ENCODE results near the gene ELP1.

GRCh38 chr9:108838017-108838416 is 95.9 kb downstream of the ELP1 start:
- TF ChIP-seq CTCF (conservative IDR thresholded peaks at IDR 0.05; ENCODE audit: low read depth in 2 of 2) (no peak), POLR2AphosphoS5 (IDR thresholded peaks at IDR 0.05; ENCODE audit: low read depth) (no peak), ZNF331 (CRISPR knock-in tag; IDR thresholded peaks at IDR 0.05; ENCODE audit: low read depth) (no peak), EZH2 (IDR thresholded peaks at IDR 0.05; ENCODE audit: low read depth, unreplicated experiment) (no peak), EZH2phosphoT487 (IDR thresholded peaks at IDR 0.05; ENCODE audit: unreplicated experiment) (no peak), ZNF114 (CRISPR knock-in tag; IDR thresholded peaks at IDR 0.05) (no peak), CREB1 (CRISPR knock-in tag; IDR thresholded peaks at IDR 0.05; ENCODE audit: low read depth) (no peak), JUNB (IDR thresholded peaks at IDR 0.05; ENCODE audit: unreplicated experiment) (no peak), NANOG (IDR thresholded peaks at IDR 0.05; ENCODE audit: borderline replicate concordance) (no peak), STAT1 (IDR thresholded peaks at IDR 0.05; ENCODE audit: unreplicated experiment) (no peak)
- TF ChIP-seq, protein P1, sequence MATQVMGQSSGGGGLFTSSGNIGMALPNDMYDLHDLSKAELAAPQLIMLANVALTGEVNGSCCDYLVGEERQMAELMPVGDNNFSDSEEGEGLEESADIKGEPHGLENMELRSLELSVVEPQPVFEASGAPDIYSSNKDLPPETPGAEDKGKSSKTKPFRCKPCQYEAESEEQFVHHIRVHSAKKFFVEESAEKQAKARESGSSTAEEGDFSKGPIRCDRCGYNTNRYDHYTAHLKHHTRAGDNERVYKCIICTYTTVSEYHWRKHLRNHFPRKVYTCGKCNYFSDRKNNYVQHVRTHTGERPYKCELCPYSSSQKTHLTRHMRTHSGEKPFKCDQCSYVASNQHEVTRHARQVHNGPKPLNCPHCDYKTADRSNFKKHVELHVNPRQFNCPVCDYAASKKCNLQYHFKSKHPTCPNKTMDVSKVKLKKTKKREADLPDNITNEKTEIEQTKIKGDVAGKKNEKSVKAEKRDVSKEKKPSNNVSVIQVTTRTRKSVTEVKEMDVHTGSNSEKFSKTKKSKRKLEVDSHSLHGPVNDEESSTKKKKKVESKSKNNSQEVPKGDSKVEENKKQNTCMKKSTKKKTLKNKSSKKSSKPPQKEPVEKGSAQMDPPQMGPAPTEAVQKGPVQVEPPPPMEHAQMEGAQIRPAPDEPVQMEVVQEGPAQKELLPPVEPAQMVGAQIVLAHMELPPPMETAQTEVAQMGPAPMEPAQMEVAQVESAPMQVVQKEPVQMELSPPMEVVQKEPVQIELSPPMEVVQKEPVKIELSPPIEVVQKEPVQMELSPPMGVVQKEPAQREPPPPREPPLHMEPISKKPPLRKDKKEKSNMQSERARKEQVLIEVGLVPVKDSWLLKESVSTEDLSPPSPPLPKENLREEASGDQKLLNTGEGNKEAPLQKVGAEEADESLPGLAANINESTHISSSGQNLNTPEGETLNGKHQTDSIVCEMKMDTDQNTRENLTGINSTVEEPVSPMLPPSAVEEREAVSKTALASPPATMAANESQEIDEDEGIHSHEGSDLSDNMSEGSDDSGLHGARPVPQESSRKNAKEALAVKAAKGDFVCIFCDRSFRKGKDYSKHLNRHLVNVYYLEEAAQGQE (IDR thresholded peaks at IDR 0.05; ENCODE audit: unreplicated experiment): no peak
- TF ChIP-seq, protein P2, sequence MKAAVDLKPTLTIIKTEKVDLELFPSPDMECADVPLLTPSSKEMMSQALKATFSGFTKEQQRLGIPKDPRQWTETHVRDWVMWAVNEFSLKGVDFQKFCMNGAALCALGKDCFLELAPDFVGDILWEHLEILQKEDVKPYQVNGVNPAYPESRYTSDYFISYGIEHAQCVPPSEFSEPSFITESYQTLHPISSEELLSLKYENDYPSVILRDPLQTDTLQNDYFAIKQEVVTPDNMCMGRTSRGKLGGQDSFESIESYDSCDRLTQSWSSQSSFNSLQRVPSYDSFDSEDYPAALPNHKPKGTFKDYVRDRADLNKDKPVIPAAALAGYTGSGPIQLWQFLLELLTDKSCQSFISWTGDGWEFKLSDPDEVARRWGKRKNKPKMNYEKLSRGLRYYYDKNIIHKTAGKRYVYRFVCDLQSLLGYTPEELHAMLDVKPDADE (IDR thresholded peaks at IDR 0.05): no peak
- TF ChIP-seq, protein P3, sequence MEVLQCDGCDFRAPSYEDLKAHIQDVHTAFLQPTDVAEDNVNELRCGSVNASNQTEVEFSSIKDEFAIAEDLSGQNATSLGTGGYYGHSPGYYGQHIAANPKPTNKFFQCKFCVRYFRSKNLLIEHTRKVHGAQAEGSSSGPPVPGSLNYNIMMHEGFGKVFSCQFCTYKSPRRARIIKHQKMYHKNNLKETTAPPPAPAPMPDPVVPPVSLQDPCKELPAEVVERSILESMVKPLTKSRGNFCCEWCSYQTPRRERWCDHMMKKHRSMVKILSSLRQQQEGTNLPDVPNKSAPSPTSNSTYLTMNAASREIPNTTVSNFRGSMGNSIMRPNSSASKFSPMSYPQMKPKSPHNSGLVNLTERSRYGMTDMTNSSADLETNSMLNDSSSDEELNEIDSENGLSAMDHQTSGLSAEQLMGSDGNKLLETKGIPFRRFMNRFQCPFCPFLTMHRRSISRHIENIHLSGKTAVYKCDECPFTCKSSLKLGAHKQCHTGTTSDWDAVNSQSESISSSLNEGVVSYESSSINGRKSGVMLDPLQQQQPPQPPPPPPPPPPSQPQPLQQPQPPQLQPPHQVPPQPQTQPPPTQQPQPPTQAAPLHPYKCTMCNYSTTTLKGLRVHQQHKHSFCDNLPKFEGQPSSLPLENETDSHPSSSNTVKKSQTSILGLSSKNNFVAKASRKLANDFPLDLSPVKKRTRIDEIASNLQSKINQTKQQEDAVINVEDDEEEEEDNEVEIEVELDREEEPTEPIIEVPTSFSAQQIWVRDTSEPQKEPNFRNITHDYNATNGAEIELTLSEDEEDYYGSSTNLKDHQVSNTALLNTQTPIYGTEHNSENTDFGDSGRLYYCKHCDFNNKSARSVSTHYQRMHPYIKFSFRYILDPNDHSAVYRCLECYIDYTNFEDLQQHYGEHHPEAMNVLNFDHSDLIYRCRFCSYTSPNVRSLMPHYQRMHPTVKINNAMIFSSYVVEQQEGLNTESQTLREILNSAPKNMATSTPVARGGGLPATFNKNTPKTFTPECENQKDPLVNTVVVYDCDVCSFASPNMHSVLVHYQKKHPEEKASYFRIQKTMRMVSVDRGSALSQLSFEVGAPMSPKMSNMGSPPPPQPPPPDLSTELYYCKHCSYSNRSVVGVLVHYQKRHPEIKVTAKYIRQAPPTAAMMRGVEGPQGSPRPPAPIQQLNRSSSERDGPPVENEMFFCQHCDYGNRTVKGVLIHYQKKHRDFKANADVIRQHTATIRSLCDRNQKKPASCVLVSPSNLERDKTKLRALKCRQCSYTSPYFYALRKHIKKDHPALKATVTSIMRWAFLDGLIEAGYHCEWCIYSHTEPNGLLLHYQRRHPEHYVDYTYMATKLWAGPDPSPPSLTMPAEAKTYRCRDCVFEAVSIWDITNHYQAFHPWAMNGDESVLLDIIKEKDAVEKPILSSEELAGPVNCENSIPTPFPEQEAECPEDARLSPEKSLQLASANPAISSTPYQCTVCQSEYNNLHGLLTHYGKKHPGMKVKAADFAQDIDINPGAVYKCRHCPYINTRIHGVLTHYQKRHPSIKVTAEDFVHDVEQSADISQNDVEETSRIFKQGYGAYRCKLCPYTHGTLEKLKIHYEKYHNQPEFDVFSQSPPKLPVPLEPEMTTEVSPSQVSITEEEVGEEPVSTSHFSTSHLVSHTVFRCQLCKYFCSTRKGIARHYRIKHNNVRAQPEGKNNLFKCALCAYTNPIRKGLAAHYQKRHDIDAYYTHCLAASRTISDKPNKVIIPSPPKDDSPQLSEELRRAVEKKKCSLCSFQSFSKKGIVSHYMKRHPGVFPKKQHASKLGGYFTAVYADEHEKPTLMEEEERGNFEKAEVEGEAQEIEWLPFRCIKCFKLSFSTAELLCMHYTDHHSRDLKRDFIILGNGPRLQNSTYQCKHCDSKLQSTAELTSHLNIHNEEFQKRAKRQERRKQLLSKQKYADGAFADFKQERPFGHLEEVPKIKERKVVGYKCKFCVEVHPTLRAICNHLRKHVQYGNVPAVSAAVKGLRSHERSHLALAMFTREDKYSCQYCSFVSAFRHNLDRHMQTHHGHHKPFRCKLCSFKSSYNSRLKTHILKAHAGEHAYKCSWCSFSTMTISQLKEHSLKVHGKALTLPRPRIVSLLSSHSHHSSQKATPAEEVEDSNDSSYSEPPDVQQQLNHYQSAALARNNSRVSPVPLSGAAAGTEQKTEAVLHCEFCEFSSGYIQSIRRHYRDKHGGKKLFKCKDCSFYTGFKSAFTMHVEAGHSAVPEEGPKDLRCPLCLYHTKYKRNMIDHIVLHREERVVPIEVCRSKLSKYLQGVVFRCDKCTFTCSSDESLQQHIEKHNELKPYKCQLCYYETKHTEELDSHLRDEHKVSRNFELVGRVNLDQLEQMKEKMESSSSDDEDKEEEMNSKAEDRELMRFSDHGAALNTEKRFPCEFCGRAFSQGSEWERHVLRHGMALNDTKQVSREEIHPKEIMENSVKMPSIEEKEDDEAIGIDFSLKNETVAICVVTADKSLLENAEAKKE (CRISPR knock-in tag; IDR thresholded peaks at IDR 0.05): no peak

Measured in GM23338 (cell line).